HL-60 (cell line): ENCODE results near the gene KLF6.

Source experiments
- POLR2AphosphoS5 ChIP-seq: IDR thresholded peaks from 2 replicates; pipeline ENCODE4 v1.6.1; 2012; ENCODE audit warnings: low read depth
- TF ChIP-seq, protein P1 (sequence below): IDR thresholded peaks from one replicate; pipeline ENCODE4 v1.5.1; 2011; ENCODE audit warnings: low read length, control low read depth, inconsistent platforms; ENCODE audit not compliant: insufficient read depth
- TF ChIP-seq, protein P2 (sequence below): IDR thresholded peaks from 2 replicates; pipeline ENCODE4 v1.6.1; 2012; ENCODE audit warnings: low read depth; ENCODE audit not compliant: insufficient replicate concordance

DNA sequence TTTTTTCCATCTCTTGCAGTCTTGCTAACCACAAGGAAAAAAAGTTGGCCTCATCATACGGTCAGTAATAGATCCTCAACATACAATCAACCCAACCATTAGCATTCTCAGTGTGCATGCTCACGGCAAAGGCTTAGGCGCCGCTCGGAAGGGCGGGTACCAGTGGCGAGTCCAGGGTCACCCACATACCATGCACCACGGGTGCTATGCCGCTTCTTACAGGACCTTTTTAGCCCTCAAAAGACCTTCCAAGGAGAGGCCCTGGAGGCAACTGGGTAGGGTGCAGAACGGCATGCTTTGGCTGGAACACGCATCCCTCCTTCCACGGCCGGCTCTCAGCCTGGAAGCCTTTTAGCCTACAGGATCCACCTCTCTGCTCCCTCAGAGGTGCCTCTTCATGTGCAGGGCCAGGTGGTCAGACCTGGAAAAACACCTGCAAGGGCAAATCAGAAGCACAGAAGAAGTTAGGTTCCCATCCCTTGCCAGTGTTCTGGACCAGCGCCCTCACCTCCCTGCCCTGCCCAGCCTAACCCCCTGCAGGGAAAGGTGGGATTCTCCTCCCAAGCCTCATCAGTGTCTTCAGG lies 5.8 kb downstream of the KLF6 start:
- TF ChIP-seq, protein P1, sequence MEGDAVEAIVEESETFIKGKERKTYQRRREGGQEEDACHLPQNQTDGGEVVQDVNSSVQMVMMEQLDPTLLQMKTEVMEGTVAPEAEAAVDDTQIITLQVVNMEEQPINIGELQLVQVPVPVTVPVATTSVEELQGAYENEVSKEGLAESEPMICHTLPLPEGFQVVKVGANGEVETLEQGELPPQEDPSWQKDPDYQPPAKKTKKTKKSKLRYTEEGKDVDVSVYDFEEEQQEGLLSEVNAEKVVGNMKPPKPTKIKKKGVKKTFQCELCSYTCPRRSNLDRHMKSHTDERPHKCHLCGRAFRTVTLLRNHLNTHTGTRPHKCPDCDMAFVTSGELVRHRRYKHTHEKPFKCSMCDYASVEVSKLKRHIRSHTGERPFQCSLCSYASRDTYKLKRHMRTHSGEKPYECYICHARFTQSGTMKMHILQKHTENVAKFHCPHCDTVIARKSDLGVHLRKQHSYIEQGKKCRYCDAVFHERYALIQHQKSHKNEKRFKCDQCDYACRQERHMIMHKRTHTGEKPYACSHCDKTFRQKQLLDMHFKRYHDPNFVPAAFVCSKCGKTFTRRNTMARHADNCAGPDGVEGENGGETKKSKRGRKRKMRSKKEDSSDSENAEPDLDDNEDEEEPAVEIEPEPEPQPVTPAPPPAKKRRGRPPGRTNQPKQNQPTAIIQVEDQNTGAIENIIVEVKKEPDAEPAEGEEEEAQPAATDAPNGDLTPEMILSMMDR, result no peak
- TF ChIP-seq, protein P2, sequence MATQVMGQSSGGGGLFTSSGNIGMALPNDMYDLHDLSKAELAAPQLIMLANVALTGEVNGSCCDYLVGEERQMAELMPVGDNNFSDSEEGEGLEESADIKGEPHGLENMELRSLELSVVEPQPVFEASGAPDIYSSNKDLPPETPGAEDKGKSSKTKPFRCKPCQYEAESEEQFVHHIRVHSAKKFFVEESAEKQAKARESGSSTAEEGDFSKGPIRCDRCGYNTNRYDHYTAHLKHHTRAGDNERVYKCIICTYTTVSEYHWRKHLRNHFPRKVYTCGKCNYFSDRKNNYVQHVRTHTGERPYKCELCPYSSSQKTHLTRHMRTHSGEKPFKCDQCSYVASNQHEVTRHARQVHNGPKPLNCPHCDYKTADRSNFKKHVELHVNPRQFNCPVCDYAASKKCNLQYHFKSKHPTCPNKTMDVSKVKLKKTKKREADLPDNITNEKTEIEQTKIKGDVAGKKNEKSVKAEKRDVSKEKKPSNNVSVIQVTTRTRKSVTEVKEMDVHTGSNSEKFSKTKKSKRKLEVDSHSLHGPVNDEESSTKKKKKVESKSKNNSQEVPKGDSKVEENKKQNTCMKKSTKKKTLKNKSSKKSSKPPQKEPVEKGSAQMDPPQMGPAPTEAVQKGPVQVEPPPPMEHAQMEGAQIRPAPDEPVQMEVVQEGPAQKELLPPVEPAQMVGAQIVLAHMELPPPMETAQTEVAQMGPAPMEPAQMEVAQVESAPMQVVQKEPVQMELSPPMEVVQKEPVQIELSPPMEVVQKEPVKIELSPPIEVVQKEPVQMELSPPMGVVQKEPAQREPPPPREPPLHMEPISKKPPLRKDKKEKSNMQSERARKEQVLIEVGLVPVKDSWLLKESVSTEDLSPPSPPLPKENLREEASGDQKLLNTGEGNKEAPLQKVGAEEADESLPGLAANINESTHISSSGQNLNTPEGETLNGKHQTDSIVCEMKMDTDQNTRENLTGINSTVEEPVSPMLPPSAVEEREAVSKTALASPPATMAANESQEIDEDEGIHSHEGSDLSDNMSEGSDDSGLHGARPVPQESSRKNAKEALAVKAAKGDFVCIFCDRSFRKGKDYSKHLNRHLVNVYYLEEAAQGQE, result no peak
- TF ChIP-seq POLR2AphosphoS5, result no peak
